Left renal cortex interstitium (tissue), 4 donors: Measurements from ENCODE around the gene F11R. TPM values are rescaled to one million over a fixed set of nuclear protein-coding genes. Genes with fewer than 3 reads are reported as not detected.
"Not testable (repeated sequence)": the region's sequence is repeated elsewhere in the genome, so short reads cannot be mapped to it uniquely, and the experiment has no call there.

Experiments
- DNase-seq, 4 donors: peaks; one replicate each; pipeline ENCODE4 v3.0.0-alpha.2; 2013; ENCODE audit warnings: low read depth in 4 of 4, low spot score in 2 of 4, missing footprints in 1 of 4
- polyA plus RNA-seq, 4 donors: library from polyadenylated mRNA; unstranded; fragments of 120-200 nt; gene quantifications; one replicate each; pipeline ENCODE4 v1.2.1, GENCODE V29; 2013; ENCODE audit not compliant: insufficient read length in 4 of 4

F11R gene
- polyA plus RNA-seq: 100 to 1,000 TPM in 1 of 4 donors, 10 to 100 TPM in 3; 76.1 to 101 (median 82.1) TPM

DNA sequence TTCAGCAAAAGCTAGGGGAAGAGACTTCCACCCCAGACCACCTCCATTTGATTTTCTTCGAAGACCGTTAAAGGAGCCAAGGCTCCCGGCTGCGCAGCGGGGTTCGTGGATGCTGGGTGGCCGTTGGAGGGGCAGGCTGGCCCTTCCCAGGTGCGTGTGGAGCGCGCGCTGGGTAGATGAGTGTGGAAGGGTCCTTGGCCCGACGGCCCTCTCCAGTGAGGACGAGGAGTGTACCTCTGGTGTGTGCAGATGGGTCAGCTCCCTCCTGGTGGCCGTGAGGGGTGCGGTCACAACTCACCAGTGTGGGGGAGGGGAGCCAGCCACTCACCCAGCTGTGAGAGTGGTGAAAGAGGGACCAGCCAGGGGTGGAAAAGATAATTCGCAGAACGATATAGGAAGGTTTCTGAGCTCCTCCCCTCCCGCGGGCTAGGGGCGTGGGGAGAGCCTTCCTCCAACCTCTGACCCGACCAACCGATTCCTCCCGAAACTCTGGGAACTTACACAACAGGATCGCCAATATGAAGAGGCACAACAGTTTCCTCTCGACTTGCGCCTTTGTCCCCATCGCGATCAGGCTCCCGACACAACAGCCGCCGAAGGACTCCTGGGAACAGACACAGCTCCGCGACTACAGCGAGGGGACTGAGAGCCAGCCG lies at the start of gene F11R:
TSS of gene F11R (minus strand) at position 644 of the 656 bp plus-strand sequence. CDS start at position 565, 79 bp downstream.
- peak in 1 of 4 donors; percentile 20 for DNase-seq

DNA sequence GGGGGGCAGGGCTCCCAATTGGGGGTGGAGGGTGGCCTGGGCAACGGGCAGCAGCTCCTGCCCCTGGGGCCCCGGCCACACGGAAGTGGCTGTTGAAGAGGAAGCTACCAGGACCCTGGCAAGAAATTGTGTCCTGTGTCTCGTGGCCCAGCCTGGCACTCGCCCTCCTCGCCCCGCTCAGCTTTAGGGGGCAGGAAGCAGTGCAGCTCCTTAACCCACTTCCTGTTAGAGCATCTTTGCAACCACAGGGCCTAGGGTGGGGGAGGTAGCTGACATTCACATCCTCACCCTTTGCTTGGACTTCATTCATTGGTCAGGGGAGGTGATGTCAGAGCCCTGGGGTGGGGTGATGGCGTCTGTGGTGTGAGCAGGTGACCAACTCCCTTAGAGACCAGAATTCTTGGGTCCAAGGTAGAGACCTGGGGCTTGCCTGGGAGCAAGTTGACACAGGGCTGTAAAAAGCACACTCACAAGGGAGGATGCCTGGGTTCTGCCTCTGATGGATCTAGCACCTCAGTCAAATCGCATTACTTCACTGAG lies 48.8 kb upstream of the F11R start, which contains the start of gene ARHGAP30:
TSS of gene ARHGAP30 (minus strand) at position 161 of the 540 bp plus-strand sequence. CDS start 267 bp downstream, outside the sequence.
- no peak for DNase-seq

DNA sequence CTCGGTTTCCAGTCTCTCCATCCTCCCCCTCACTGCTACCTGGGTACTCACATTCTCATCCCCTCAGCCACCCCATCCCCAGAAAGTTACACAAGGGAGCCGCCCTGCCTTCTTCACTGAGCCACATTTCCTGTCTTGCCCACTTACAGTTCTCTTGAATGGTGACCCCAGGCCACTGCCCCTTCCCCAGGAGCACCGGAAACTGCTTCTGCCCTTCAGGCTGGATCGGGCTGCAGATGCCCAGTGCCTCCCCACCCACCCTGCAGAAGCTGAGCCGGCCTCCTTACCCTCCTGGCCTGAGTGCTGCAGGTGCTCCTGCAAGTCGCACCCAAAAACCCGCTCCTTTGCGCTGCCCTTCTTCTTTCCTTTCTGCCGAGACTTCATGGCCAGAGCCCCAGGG lies 48.3 kb upstream of the F11R start:
- no peak for DNase-seq

DNA sequence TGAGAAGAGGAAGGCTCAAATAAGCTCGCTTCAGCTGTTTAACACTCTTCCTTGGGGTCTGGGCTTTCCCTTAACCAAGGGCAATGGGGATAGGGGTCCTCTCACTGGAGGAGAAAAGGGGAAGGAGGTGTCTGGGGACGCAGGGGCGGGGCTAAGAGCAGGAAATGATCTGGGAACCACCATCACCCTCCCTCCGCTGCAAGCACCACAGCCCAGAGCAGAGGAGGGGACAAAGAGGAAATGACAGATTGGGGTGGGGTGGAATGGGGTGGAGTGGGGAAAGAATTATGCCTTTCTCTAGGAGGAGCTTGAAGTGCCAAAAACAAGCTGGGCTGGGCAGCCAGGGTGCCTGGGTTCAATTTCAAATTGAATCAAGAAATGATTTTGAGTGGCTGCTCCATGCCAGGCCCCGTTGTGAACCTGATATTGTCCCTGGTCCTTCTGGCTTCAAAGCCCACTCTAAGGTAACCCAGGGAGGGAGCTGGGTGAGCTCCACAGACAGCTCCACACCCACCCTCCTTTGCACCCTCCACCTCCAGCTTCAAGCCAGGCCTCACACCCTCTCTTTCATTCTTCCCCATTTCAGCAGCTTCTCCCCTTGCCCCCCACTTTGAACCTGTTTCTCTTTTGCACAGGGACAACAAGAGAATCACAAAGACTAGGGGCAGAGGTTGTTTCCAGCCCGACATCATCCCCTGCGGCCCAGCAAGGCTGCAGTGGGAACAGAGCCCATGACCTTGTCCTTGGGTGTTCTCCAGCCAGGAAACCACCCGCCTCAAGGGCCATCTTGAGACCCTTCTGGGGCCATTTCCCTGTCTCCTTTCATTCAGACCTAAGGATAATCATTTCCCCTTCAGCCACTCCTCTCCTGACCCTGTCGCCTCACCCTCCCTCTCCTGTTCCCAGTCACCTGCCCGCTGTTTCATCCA lies 47.6 kb upstream of the F11R start:
- DNase-seq: no peak

DNA sequence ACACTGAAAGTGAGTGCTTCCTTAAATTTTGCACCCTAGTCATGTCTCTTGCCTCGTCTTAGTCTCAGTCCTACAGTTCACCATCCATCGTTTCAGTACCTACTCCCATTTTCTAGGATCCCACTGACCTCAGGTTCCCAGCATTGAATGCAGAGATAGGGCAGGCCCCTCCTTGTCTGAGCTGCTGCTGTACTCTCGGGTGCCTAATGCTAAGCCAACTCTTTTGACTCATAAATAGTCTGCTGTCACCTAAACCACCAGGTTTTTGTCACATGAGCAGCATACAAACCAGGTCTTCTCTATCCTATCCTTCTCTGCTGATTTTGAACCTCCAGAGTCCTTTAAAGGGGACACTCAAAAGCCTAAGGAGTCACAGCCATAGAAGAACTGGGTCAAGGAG lies 45.7 kb upstream of the F11R start:
- DNase-seq: no peak

DNA sequence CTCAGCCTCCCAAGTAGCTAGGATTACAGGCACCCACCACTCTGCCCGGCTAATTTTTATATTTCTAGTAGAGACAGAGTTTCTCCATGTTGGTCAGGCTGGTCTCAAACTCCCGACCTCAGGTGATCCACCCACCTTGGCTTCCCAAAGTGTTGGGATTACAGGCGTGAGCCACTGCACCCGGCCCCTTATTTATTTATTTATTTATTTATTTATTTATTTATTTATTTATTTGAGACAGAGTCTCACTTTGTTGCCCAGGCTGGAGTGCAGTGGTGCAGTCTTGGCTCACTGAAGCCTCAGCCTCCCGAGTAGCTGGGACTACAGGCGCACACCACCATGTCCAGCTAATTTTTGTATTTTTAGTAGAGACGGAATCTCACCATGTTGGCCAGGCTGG lies 44.7 kb upstream of the F11R start:
- DNase-seq: not testable (repeated sequence)

DNA sequence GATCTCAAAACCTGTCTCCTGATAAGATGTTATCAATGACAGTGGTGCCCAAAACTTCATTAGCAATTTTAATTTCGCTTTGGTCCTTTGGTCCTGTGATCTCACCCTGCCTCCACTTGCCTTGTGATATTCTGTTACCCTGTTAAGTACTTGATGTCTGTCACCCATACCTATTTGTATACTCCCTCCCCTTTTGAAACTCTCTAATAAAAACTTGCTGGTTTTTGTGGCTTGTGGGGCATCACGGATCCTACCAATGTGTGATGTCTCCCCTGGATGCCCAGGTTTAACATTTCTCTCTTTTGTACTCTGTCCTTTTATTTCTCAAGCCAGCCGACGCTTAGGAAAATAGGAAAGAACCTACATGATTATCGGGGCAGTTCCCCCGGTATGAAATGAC lies 43.0 kb upstream of the F11R start:
- DNase-seq: not testable (repeated sequence)

DNA sequence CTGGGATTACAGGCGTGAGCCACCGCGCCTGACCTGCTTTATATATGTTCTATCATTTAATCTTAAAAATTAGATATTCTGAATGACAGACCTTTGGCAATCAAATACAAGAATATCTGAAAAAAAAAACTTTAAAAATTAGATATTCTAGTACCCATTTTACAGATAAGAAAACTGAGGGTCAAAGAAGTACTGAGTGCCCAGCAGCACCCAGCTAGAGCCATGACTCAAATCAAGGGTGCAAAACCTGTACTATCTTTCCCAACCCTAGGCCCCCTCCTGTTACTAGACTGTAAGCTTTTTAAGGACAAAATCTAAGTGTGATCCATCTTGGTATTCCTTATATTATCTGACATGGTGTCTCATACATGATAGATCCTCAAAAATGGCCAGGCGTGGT lies 40.5 kb upstream of the F11R start:
- no peak for DNase-seq

DNA sequence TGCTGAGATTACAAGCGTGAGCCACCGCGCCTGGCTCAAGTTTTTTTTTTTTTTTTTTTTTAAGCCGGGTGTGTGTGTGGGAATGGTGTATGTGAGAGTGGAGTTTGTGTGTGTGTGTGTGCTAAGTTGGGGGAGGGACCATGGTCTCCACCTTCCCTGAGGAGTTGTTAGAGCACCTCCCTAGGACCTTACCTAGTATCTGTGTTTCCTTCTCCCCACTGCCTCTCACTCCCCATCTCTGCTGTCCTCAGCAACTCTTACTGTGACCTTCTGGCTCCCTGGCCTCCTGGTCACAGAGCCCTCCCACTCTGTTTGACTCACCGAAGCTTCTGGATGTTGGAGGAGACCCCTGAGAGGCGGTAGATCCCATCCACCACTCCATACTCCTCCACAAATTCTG lies 38.3 kb upstream of the F11R start:
- no peak for DNase-seq

DNA sequence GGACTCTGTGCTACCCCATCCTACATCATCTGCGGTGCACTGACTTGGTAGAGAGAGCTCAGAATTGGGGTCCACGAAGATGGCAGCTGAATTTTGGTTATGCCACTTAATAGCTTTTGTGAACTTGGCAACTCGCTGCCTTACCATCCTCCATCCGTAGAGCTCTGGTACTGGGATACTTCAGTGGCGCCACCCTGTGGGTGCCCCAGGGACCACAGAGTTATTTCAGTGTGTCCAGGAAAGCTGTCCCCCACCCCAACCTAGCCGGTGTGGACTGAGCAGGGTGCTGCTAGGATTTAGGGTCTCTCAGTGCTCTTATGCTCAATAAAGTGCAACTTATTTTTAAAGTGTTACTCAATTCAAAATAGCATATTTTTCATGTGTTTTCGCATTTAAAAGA lies 33.9 kb upstream of the F11R start:
- DNase-seq: no peak

DNA sequence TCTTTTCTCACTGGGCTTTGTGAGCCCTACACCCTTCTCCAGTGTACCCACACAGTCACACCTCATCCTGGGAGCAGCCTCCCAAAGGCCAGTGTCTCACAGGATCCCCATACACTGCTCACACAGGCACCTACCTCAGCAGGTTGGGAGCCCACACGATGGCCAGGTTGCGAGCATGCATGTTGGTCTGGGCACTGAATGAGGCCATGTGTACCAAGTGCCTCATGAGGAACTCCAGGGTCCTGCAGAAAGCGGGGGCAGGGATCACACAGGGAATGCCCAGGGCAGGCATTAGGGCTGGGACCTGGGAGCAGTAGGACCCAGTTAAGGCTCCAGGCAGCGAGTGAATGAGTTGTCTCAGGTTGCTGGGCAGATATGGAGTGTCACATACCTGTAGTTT lies 33.3 kb upstream of the F11R start:
- no peak for DNase-seq

DNA sequence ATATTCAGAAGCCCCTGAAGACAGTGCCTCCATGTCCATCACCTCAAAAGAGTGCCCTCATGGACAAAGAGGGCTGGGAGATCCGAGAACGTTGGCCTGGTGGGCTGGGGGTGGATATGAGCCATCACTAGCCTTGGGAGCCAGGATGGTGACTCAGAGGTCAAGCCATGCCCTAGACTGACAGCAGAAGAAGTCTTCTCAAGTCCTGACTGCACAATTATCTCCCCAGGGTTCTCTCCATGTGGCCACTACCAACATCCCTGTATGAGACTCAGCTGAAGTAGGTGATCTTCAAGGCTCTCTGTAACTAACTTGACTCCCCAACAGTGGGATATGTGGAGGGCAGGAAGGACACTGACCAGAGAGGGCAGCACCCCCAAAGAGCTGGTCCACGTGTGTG lies 31.9 kb upstream of the F11R start:
- no peak for DNase-seq

DNA sequence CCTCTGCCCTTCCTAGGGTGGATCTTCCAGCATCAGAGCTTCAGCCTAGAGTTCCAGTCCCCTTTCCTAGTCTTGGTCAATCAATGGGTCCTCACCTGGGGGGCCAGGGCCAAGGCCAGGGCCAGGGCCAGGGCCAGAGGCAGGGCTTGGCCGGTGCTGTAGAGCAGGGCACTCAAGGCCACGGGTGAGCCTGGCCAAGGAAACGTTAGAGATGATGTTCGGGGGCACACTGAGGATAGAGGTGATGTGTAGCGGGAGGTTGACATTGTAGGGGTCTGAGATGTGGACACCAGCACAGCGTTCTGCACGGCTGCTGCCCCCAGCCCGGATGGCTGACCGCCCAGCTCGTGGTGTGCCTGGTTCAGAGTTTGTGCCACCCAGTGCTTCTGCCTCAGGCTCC lies 30.3 kb upstream of the F11R start:
- no peak for DNase-seq

DNA sequence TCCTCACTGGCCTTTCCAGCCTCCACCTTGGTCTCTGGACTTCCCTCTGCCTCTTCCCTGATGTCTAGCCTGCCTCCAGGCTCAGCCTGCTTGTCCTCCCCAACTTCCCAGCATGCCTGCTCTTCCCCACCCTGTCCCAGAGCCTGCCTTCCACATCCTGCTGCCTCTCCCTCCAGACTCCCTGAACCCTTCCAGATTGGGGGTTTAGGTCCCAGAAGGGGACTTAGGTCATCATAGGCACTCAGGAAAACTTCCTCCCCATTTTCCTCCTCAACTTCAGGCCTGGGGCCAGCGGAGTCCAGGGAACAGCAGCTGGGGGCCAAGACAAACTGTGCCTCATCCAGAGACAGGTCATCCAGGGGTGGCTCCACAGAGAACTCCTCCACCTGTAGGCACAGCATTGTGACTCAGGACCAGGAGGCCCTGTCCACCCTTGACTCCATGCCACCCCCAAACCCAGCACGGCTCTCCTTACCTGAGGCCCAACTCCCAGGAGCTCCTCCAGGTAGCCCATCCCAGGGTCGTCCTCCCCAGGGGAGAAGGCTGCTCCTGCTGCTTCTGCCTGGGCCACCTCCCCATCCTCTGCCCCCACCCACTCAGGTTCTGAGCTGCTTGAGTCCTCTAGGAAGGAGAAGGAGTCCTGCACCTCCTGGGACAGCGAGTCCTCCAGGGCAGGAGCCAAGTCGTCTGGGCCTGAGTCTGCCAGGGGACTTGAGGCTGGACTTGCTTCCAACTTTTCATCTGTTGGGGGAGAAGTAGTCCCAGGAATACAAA lies 28.2 kb upstream of the F11R start:
- DNase-seq: no peak

DNA sequence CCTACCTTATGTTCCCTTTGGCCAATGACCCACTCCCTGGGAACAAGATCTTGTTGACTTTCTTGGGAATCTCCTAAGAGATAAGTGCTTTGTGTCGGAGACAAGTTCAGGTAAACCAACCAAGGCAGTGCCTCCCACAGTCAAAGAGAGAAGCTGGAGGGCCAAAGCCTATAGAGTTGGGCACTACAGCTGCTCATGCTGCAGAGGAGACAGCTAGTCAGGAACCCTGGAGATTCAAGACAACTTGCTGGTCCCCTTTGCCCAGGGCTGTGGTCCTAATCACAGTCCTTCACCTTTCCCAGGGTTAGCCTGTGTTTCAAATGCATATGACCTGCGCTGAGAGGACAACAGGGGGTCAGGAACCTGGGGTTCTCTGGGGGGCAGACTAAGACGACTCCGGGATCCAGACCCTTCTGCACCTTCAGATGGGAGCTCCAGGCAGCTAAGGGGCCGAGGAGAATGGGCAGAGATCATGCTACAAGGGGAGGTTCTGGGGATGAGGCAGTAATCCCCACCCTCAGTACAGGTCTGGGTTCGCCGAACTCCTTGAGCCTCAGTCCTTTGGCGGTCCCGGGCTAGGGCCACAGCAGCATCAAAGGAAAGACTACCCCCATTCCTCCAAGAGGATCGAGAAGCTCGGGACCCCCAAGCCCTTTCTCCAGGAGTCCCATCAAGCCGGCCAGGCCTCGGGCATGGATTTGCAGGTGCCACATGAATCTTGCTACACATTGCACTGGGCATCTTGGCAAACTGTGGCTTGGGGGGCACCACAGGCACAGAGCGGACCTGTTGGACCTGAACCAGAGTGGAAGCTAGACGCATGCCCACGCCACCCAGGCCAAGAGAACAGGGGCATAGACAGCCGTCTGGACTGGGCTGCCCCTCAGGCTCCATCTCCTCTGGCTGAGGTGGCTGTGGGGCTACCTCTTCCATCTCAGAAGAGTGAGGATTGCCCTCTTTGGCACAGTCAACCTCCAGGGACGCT lies 26.8 kb upstream of the F11R start:
- no peak for DNase-seq

DNA sequence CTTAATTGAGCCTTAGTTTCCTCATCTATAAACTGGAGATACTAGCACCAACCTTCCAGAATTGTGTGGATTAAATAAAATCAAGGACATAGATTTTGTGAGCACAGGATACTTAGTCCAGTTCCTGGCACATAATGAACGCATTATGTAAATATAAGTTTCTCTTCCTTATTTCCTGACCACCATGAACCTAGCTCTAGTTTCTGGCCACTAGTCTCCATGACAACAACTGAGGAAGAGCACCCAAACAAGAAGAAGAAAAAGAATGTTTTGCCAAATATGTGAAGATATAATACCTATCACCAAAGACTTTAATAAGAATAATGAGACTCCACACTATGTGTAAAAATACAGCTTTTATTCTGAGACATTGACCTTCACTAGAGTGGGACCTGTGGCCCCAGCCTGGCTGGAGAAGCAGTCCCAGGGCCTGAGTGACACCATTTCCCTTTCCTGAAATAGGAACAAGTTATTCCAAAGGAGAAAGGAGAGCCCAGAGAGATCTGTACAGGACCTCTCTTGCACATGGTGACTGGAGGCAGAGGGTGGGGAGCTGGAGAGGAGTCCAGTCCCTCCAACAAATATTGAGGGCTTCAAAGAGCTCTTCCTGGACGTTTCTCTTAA lies 25.8 kb upstream of the F11R start:
- DNase-seq: no peak

DNA sequence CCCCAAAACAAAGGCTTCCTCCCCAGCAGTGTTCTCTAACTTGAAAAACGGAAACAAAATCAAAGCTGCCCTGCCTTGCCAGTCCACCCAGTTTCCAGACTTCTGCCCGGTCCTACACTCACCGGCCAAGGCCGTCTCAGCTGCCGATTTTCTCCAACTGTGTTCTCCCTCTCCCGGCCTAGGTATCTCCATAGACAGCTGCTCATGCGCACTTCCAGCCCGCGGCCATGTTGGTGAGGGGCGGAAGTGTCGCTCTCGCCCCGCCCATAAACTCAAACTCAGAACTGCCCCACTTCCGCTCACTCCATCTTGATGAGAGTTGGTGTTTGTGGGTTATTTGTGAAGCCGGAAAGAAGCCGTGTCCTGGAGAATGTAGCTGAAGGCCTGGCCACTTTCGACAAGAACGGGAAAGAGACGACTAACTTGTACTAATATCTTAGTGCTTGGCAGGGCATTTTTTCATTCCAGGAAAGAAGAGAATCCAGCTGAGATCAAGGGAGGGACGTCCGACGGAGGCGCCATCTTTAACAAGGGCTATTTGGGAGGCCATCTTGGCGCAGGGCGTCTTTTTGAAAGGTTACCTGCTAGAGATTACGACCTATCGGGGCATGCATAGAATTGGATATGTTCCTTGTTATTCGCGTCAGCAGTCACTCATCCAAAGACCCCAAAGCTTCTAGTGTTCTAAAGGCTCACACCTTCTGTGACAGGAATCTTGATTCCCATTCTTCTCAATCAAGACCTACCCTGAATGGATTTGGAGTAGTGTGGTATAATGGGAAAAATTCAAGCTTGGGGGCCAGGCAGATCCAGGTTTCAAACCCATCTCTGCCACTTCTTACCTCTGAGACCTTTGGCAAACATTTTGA lies 25.0 kb upstream of the F11R start, which contains the start of gene USF1:
TSS of gene USF1 (minus strand) at position 242 of the 869 bp plus-strand sequence. CDS start 2,702 bp downstream, outside the sequence.
- peak; percentile 96 to 99 (median 98) for DNase-seq
